HCT116 (cell line): ENCODE results near the gene COBL. TPM values are rescaled to one million over a fixed set of nuclear protein-coding genes. Genes with fewer than 3 reads are reported as not detected.

Experiments used
- ATAC-seq: fragments of 200-7000 bp; cut with Tn5 transposase; 2 replicates; pipeline ENCODE4 v1.9.1; 2020; ENCODE audit warnings: mild to moderate bottlenecking, moderate library complexity
- BruUV-seq: library from RNA; stranded (reverse); fragments of 400-500 nt; replicated peaks from 2 replicates; lab custom pipeline; 2021; lab: Mats Ljungman, UMichigan
- CTCF ChIA-PET: fragments of 300-600 bp; sonication (Branson Sonifier 250); formaldehyde crosslinking; loops from one replicate; lab custom pipeline; 2021; ENCODE audit warnings: antibody characterized with exemption; lab: Charles Lee
- POLR2A ChIA-PET: fragments of 300-600, 350-600 bp; sonication (Branson Sonifier 250); formaldehyde crosslinking; loops from one replicate; lab custom pipeline; 2021; ENCODE audit warnings: antibody characterized with exemption; lab: Charles Lee
- RAD21 ChIA-PET, 2 experiments: fragments of 300-600 bp; sonication (Branson Sonifier 250); formaldehyde crosslinking; loops; one replicate each; lab custom pipeline; 2023; ENCODE audit warnings: low total read pairs in 2 of 2; ENCODE audit not compliant: uncharacterized antibody in 2 of 2, unreplicated experiment in 2 of 2, low non-redundant PET in 1 of 2; lab: Charles Lee
- DNase-seq: peaks from one replicate; pipeline ENCODE4 v3.0.0-alpha.2; 2010; ENCODE audit warnings: low read depth, low spot score
- H2AFZ ChIP-seq: fragments of 200-600 bp; shearing (Covaris generic), sonication (generic); 2 replicates; pipeline ENCODE4 v1.6.1; 2017; ENCODE audit warnings: low read depth, mixed run types, mixed read lengths, antibody characterized with exemption, low read length; ENCODE audit not compliant: poor library complexity, severe bottlenecking
- H3K27ac ChIP-seq: 2 replicates; pipeline ENCODE4 v1.5.1; 2012; ENCODE audit warnings: low read depth, low read length
- H3K27me3 ChIP-seq: fragments of 200-600 bp; sonication (generic); 2 replicates; pipeline ENCODE4 v1.6.1; 2016; ENCODE audit warnings: mixed run types, low read length, mixed read lengths; ENCODE audit not compliant: insufficient read depth
- H3K36me3 ChIP-seq, 2 experiments: fragments of 200-500 bp in 1 of 2; fragments of 200-600 bp in 1 of 2; sonication (Bioruptor generic) in 1 of 2; sonication (generic) in 1 of 2; 2 replicates each; pipeline versions ENCODE4 v1.5.1 to v1.6.1; 2014 to 2016; ENCODE audit warnings: low read length in 2 of 2, inconsistent platforms in 1 of 2, mixed read lengths in 1 of 2, mixed run types in 1 of 2; ENCODE audit not compliant: insufficient read depth in 2 of 2, control insufficient read depth in 1 of 2
- H3K4me1 ChIP-seq, 2 experiments: fragments of 200-600 bp in 1 of 2; sonication (generic) in 1 of 2; 2 replicates each; pipeline versions ENCODE4 v1.5.1 to v1.6.1; 2012 to 2017; ENCODE audit warnings: low read length in 2 of 2, inconsistent platforms in 1 of 2, mild to moderate bottlenecking in 1 of 2, mixed read lengths in 1 of 2, mixed run types in 1 of 2, moderate library complexity in 1 of 2; ENCODE audit not compliant: insufficient read depth in 2 of 2, control insufficient read depth in 1 of 2
- H3K4me2 ChIP-seq: fragments of 200-600 bp; sonication (generic); 2 replicates; pipeline ENCODE4 v1.6.1; 2017; ENCODE audit warnings: mixed run types, low read length, mixed read lengths
- H3K4me3 ChIP-seq, 2 experiments: fragments of 200-600 bp in 1 of 2; sonication (generic) in 1 of 2; replicated peaks in 1 of 2; 2 replicates each; pipeline ENCODE4 v1.5.1; 2011 to 2016; ENCODE audit warnings: low read length in 2 of 2, control low read depth in 1 of 2, low read depth in 1 of 2, mild to moderate bottlenecking in 1 of 2, mixed read lengths in 1 of 2, mixed run types in 1 of 2
- H3K79me2 ChIP-seq: fragments of 200-600 bp; sonication (generic); 2 replicates; pipeline ENCODE4 v1.6.1; 2017; ENCODE audit warnings: mild to moderate bottlenecking, mixed run types, low read length, moderate library complexity, mixed read lengths; ENCODE audit not compliant: insufficient read depth
- H3K9ac ChIP-seq: fragments of 200-600 bp; sonication (generic); 2 replicates; pipeline ENCODE4 v1.6.1; 2016; ENCODE audit warnings: low read length, mixed read lengths
- H3K9me2 ChIP-seq: fragments of 200-600 bp; sonication (generic), shearing (Covaris generic); 2 replicates; pipeline ENCODE4 v1.6.1; 2017; ENCODE audit warnings: mixed run types, mild to moderate bottlenecking, moderate library complexity; ENCODE audit not compliant: insufficient read depth
- H3K9me3 ChIP-seq, 2 experiments: fragments of 200-500 bp in 1 of 2; fragments of 200-600 bp in 1 of 2; sonication (Bioruptor generic) in 1 of 2; sonication (generic) in 1 of 2; 2 replicates each; pipeline ENCODE4 v1.6.1; 2014 to 2017; ENCODE audit warnings: low read length in 2 of 2, mixed read lengths in 2 of 2, inconsistent platforms in 1 of 2, low read depth in 1 of 2, mild to moderate bottlenecking in 1 of 2, mixed run types in 1 of 2, moderate library complexity in 1 of 2; ENCODE audit not compliant: control insufficient read depth in 1 of 2, insufficient read depth in 1 of 2
- H4K20me1 ChIP-seq: fragments of 200-600 bp; sonication (generic), shearing (Covaris generic); 2 replicates; pipeline ENCODE4 v1.6.1; 2017; ENCODE audit warnings: mixed run types, mild to moderate bottlenecking, moderate library complexity; ENCODE audit not compliant: insufficient read depth
- CBX3 ChIP-seq: IDR thresholded peaks from 2 replicates; pipeline ENCODE4 v1.6.1; 2012; ENCODE audit warnings: low read depth
- EGR1 ChIP-seq: IDR thresholded peaks from 2 replicates; pipeline ENCODE4 v1.6.1; 2012; ENCODE audit warnings: low read depth
- ELF1 ChIP-seq: IDR thresholded peaks from 2 replicates; pipeline ENCODE4 v1.6.1; 2012; ENCODE audit warnings: low read depth, borderline replicate concordance
- EZH2phosphoT487 ChIP-seq: fragments of 200-600 bp; IDR thresholded peaks from 2 replicates; pipeline ENCODE4 v1.6.1; 2018; ENCODE audit warnings: antibody characterized with exemption, borderline replicate concordance
- JUND ChIP-seq: IDR thresholded peaks from 2 replicates; pipeline ENCODE4 v1.6.1; 2012
- MAX ChIP-seq: IDR thresholded peaks from 2 replicates; pipeline ENCODE4 v1.6.1; 2012
- POLR2A ChIP-seq: IDR thresholded peaks from 2 replicates; pipeline ENCODE4 v1.7.0; 2011; ENCODE audit warnings: borderline replicate concordance; ENCODE audit not compliant: insufficient read depth, insufficient read length; ENCODE audit errors: extremely low read depth
- POLR2AphosphoS5 ChIP-seq: IDR thresholded peaks from 2 replicates; pipeline ENCODE4 v1.6.1; 2011; ENCODE audit warnings: mild to moderate bottlenecking, low read depth, low read length, moderate library complexity
- RAD21 ChIP-seq: IDR thresholded peaks from 2 replicates; pipeline ENCODE4 v1.6.1; 2012; ENCODE audit warnings: low read depth, mild to moderate bottlenecking
- SRF ChIP-seq: IDR thresholded peaks from 2 replicates; pipeline ENCODE4 v1.6.1; 2012; ENCODE audit warnings: low read depth
- YY1 ChIP-seq: IDR thresholded peaks from 2 replicates; pipeline ENCODE4 v1.6.1; 2011; ENCODE audit warnings: low read length, low read depth, moderate library complexity, mild to moderate bottlenecking; ENCODE audit not compliant: insufficient replicate concordance; ENCODE audit errors: extremely low read depth
- ZBTB33 ChIP-seq: IDR thresholded peaks from 2 replicates; pipeline ENCODE4 v1.6.1; 2011; ENCODE audit warnings: mild to moderate bottlenecking, low read length, moderate library complexity; ENCODE audit not compliant: insufficient replicate concordance; ENCODE audit errors: extremely low read depth
- ZFX ChIP-seq: fragments of 450-650 bp; IDR thresholded peaks from 2 replicates; pipeline ENCODE4 v1.6.1; 2017
- ZNF274 ChIP-seq: fragments of 200-500 bp; sonication (Bioruptor generic); IDR thresholded peaks from 2 replicates; pipeline ENCODE4 v1.6.1; 2014; ENCODE audit warnings: mild to moderate bottlenecking, low read depth, low read length, inconsistent platforms
- intact Hi-C: fragments of 100-400 bp; cut with micrococcal nuclease; formaldehyde crosslinking; loops from 2 replicates; pipeline ENCODE4 v1.10.0; 2022
- total RNA-seq: library from RNA; stranded (reverse); gene quantifications from one replicate; pipeline ENCODE4 v1.2.1, GENCODE V29; 2021; ENCODE audit not compliant: unreplicated experiment

Gene COBL
- total RNA-seq, 1 experiment from 2014 or later: 19.3 TPM

GRCh38 chr7:51182636-51183166 lies 133.9 kb downstream of the COBL start:
- Histone ChIP-seq H3K9me3 (no peaks in the 10 kb centered on the region), H3K9me2 (no peaks in the 10 kb centered on the region), H3K4me1 (peaks cover 0 to 10% of the 10 kb centered on the region in 2 experiments; a peak in 2 of 4 replicates), H4K20me1 (no peaks in the 10 kb centered on the region), H3K79me2 (no peaks in the 10 kb centered on the region), H3K27ac (no peak overlapping the region), H2AFZ (no peak overlapping the region), H3K4me3 (no peak overlapping the region), H3K27me3 (no peaks in the 10 kb centered on the region), H3K4me2 (no peak overlapping the region), H3K36me3 (no peaks in the 10 kb centered on the region), H3K9ac (no peak overlapping the region)
- TF ChIP-seq POLR2AphosphoS5 (no peak), ELF1 (no peak), ZBTB33 (no peak), MAX (no peak), EZH2phosphoT487 (no peak), ZNF274 (no peak), YY1 (no peak), JUND (no peak), CBX3 (no peak), RAD21 (no peak), POLR2A (no peak), ZFX (no peak), SRF (no peak), EGR1 (no peak)
- RAD21 ChIA-PET: no interaction called here
- no TSS peak for BruUV-seq
- ATAC-seq (no peak), DNase-seq (no peak)
- CTCF ChIA-PET: no interaction called here
- intact Hi-C loops: no loop called here
- POLR2A ChIA-PET: no interaction called here
